Left lobe of liver (tissue), 2 donors: ENCODE results near the gene C1GALT1. TPM values are rescaled to one million over a fixed set of nuclear protein-coding genes. Genes with fewer than 3 reads are reported as not detected.
"Not testable (repeated sequence)": the region's sequence is repeated elsewhere in the genome, so short reads cannot be mapped to it uniquely, and the experiment has no call there.

Experiments used
- ATAC-seq: fragments of 200-7000 bp; cut with Tn5 transposase; one replicate; pipeline ENCODE4 v1.9.1; 2020; ENCODE audit warnings: mild to moderate bottlenecking, moderate library complexity
- DNase-seq: peaks from one replicate; pipeline ENCODE4 v3.0.0-alpha.2; 2020; ENCODE audit warnings: low spot score
- total RNA-seq: library from RNA; stranded (reverse); gene quantifications from one replicate; pipeline ENCODE4 v1.2.1, GENCODE V29; 2021
- donor health status: DM: no; HTN: no; CAD: no; lungs with moderate emphysema.
- donor health status: DM: no; HTN: yes; CAD: no.

C1GALT1 gene
- total RNA-seq, 1 donor from 2014 or later, result 13.2 TPM

GRCh38 chr7:7231865-7232264 lies 49.5 kb downstream of the C1GALT1 start:
- no peak for ATAC-seq
- no peak for DNase-seq

DNA sequence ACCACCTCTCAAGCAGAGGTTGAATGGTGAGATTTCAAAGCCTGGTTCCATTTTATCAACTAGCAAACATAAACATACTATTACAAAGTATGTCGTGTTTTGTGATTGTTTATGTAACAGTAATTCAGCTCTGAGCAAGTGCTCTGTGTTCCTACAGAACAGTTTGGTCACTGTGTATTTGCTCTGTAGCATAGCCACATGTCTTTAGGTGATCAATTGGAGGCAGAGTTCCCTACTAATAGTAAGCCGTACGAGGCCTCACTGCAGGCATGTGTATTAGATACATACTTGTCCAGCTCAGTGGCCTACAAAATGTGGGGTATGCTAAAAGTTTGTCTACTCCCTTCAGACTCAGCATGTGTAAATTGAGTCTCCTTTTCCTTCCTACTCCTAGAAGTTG lies 53.0 kb downstream of the C1GALT1 start:
- no peak for DNase-seq
- ATAC-seq, result no peak

GRCh38 chr7:7236041-7236440 lies 53.7 kb downstream of the C1GALT1 start:
- DNase-seq (no peak), ATAC-seq (no peak)

DNA sequence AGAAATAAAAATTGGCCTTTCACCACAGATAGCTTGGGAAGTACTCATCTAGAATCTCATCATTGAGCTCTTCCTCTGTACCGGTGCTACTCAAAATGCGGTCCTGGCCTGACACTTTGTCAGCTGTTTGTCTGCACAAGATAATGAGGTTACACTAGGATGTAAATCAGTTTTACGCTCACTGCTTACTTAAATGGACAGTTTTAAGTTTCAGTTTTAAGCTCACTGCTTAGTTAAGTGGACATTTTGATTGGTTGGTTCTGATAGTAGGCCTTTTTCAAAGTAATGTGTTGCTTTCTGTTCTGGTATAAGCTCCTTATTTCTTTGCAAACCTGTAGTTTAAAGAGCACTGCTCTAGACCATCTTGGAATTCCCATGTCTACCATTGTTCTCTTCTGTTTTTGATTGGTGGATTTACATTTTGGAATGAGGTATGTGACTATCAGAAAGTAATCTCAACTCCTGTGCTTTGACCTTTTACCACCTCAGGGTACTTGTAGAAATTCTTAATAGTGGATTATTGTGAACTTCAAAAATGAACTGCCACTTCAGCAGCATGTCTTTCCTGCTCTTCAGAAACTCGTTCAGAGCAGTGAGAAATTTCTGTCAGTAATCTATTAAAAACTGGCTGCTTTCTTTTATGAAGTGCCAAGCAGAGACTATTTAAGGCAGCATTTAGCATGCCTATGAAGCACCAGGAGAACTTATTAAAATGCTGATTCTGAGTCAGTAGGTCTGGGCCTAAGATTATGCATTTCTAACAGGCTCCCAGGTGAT lies 55.0 kb downstream of the C1GALT1 start:
- no peak for ATAC-seq
- DNase-seq, result no peak

- no peak for DNase-seq
- ATAC-seq, result no peak
Measured at GRCh38 chr7:7237978-7238267, 55.6 kb downstream of the C1GALT1 start.

DNA sequence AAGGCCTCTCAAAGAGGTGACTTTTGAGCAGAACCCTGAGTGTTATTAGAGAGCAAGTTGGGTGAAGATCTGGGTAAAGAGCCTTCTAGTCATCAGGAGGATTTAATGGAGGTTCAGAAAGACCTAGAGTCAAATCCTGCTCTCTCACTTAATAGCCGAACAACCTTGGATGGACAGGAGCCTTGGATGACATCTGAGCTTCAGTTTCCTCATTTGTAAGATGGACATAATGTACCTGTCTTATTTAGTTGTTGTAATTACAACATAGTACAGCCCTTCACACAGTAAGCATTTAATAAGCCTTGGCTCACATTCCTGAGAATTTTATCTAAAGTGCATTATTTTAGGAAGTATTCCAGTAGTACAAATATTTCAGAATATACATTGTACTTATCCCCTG lies 57.0 kb downstream of the C1GALT1 start:
- DNase-seq (no peak), ATAC-seq (no peak)

GRCh38 chr7:7242899-7243298 lies 60.6 kb downstream of the C1GALT1 start:
- ATAC-seq (no peak), DNase-seq (no peak)

- ATAC-seq, DNase-seq: not testable (repeated sequence)
Measured at GRCh38 chr7:7245233-7245632, 62.9 kb downstream of the C1GALT1 start.

DNA sequence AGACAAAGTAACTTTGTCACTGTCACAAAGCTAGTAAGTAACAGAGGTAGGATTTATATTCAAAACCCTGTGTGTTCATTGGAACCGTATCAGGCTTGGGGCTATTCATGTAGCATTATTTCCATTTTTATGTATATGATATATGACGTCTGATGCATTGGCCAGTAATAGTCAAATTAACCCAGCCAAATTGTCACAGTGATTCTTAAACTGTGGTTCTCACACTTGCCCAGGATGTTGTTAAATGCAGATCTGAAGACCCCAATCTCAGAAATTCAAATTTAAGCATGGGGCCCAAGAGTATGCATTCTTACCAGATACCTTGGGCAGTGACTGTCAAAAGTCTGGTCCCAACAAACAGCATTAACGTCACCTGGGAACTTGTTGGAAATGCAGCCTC lies 63.9 kb downstream of the C1GALT1 start:
- DNase-seq (no peak), ATAC-seq (no peak)

DNA sequence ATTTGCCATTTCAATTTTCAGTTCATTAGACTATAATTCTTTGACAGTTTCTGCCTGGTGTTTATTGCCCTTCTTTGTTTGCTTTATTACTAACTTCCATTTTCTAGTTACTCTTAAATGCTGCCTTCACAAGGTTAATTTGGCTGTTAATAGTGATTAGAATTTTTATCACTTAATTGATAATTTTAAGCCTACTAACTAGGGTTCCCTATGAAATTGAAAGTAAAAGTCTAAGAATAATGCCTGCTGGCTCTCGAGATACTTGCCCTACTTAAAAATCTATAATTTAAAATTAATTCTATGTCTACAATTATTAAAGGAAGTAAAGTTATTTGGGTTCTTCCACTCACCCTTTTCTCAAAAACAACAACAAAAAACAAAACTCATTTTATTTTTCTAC lies 65.3 kb downstream of the C1GALT1 start:
- ATAC-seq, result peak; percentile 18
- DNase-seq, result no peak

DNA sequence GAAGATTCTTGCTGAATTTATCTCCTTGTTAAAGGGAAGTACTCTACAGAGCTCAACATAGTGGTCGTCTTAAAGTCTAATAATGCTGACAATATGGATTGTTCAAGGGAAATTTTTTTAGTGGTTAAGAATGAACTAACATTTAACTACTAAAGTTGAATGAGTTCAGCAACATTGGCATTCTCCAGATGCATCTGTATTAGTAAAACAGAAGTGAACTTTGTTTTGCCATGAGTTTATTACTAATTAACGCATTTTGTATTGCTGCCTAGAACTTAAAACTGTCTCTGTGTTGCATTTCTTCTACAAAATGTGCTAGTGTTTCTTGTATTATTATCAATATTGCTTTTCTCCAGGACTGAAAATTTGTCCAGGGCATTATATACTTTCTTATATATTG lies 67.5 kb downstream of the C1GALT1 start:
- DNase-seq (no peak), ATAC-seq (peak; percentile 77)

GRCh38 chr7:7251742-7252141 lies 69.4 kb downstream of the C1GALT1 start:
- no peak for DNase-seq
- no peak for ATAC-seq

DNA sequence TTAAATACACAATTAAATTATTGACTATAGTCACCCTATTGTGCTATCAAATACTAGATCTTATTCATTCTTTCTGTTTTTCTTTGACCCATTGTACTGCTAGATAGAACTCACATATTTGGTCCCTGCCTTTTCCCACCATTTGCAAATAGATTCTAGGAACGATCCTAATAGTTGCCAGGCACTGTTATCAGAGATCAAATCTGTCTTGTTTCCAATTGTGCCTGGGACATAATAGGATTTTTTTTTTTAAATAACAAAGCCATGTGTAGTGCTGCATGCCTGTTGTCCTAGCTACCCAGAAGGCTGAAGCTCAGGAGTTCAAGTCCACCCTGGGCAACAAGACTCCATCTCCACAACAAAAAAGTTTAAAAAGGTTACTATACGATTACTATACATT lies 72.0 kb downstream of the C1GALT1 start:
- DNase-seq, result no peak

GRCh38 chr7:7254908-7255307 lies 72.6 kb downstream of the C1GALT1 start:
- peak; percentile 82 for ATAC-seq
- no peak for DNase-seq

More for the DNA sequence above, 72.0 kb downstream of the C1GALT1 start:
- no peak for ATAC-seq

DNA sequence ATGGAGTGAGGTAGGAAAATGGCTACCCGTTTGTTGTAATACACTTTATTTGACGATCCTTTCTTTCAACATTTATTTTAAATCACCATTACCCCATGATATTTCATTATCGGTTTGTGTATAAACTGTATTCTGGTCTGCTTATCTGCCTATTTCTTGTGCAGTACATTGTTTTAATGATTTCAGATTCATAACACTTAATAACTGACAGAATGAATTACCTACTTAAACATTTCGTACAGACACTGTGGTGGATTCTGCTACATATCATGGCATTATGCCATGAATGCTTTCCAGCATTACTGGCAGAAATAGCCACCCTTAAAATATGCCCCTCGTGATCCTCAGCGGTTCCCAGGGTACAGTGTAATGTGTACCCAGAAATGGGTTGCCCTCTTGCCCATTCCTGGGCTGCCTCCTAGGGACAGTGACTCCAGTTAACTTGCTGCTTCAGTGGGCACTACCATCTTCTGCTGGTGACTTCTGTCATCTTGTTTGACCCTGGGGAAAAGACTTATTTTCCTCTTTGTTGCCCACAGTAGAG lies 74.5 kb downstream of the C1GALT1 start:
- DNase-seq (no peak), ATAC-seq (no peak)

DNA sequence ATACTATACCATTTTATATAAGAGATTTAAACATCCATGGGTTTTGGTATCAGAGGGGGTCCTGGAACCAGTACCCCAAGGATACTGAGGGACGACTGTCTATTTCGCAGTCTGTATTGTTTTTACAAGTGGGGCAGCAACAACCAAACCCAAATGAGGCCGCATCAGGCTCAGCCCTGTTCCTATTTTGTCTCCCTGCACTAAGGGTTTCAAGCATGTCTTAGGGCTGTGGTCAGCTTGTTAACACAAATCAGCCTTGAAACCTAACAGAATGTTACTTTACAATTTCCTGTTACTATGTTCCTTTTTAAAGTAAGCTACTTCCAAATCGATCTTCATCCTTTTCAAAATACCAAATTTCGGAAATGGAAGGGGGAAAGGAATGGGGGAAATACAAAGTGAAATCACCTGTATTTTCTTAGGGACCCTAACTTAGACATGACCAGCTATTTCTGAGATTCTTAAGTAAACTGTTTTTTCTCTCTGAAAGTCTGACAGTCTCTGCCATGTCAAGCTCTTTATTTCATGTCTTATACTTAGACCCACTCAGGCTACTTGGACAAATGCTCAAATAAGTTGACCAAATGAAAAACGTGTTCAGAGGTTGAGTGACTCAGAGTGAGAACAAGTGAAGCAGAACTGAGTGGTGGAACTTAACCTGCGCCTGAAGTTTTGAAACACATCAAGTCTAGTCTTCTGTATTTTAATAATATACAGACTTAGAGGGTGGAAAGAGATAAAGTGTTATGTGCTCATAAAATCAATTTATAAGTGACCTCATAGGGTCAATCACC lies 75.8 kb downstream of the C1GALT1 start:
- no peak for DNase-seq
- ATAC-seq, result no peak

DNA sequence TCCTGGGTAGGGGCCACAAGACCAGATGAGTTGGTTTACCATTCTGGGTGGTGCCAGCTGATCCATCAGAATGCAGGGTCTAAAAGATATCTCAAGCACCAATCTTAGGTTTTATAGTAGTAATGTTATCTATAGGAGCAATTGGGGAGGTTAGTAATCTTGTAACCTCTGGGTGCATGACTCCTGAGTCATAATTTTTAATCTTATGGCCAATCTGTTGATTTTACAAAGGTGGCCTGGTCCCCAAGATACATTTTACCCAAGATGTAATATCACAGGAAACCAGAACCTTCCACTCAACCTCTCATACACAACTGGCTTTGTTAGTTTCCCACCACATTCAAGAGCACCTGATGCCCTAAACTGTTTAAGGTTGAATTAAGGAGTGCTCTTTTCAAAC lies 79.5 kb downstream of the C1GALT1 start:
- DNase-seq, result no peak
- ATAC-seq, result no peak

GRCh38 chr7:7263297-7264230 lies 81.2 kb downstream of the C1GALT1 start:
- DNase-seq (no peak), ATAC-seq (no peak)

- ATAC-seq (no peak), DNase-seq (no peak)
Measured at GRCh38 chr7:7264306-7265040, 82.1 kb downstream of the C1GALT1 start.
